Stimulated activated CD8-positive, alpha-beta memory T cell treated with anti-CD3 and anti-CD28 coated beads, Interleukin-7, amount 100 ng/mL, for 48 hours (primary cell): ENCODE measurements around the gene CAPN9.
"Not testable (repeated sequence)": the region's sequence is repeated elsewhere in the genome, so short reads cannot be mapped to it uniquely, and the experiment has no call there.

ENCODE experiments used
- DNase-seq, 2 donors: peaks; one replicate each; pipeline ENCODE4 v3.0.0-alpha.2; 2020; ENCODE audit warnings: low read depth in 1 of 2; ENCODE audit errors: extremely low read depth in 1 of 2

CAPN9 gene

DNA sequence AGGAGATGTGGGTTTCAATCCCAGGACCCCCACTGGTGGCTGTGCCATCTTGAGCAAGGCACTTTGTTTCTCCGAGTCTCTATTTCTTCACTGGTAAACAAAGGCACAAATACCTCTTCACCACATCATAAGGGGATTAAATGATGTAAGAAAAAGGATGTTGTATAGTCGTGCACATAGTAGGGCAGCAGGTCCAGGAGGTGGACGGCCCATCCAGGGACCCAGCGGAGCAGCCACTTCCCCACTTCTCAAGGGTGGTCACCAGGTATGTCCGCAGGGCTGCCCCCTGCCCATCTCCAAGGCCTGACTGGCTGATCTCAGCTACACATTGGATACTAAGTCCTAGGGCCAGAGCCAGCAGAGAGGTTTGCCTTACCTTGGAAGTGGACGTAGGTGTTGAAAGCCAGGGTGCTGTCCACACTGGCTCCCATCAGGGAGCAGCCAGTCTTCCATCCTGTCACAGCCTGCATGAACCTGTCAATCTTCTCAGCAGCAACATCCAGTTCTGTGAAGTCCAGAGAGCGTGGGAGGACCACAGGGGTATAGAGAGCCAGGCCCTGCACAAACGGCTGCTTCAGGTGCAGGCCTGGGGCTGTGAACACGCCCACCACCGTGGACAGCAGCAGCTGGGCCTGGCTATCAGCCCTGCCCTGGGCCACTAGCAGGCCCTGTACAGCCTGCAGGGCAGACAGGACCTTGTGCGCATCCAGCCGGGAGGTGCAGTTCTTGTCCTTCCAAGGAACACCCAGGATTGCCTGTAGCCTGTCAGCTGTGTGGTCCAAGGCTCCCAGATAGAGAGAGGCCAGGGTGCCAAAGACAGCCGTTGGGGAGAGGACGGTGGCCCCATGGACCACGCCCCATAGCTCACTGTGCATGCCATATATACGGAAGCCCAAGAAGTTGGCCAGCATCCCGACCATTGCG lies 37.3 kb upstream of the CAPN9 start:
- DNase-seq: no peak

GRCh38 chr1:230710543-230710904 lies 36.7 kb upstream of the CAPN9 start:
- DNase-seq: no peak

- DNase-seq: no peak
These were observed 35.9 kb upstream of the CAPN9 start for GRCh38 chr1:230711245-230711644.

- no peak for DNase-seq
These were observed 34.7 kb upstream of the CAPN9 start for GRCh38 chr1:230712470-230712942.

GRCh38 chr1:230713138-230713537 lies 34.0 kb upstream of the CAPN9 start:
- DNase-seq: no peak

DNA sequence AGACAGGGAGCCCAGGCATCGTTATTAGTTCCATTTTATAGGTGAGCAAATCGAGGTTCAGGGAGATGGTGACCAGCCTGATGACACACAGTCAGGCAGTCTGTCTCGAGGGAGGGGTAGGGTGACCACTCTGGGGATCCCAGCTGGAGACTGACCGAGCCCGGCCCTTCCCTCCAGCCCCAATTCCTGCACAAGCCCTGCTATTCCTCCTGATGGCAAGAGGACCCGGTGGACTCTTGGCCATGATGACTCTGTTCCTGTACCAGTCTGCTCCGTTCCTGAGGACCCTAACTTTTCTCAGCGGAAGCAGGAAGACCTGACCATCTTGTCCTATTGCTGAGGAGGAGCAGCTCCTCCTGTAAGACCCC lies 33.7 kb upstream of the CAPN9 start:
- DNase-seq: no peak

DNA sequence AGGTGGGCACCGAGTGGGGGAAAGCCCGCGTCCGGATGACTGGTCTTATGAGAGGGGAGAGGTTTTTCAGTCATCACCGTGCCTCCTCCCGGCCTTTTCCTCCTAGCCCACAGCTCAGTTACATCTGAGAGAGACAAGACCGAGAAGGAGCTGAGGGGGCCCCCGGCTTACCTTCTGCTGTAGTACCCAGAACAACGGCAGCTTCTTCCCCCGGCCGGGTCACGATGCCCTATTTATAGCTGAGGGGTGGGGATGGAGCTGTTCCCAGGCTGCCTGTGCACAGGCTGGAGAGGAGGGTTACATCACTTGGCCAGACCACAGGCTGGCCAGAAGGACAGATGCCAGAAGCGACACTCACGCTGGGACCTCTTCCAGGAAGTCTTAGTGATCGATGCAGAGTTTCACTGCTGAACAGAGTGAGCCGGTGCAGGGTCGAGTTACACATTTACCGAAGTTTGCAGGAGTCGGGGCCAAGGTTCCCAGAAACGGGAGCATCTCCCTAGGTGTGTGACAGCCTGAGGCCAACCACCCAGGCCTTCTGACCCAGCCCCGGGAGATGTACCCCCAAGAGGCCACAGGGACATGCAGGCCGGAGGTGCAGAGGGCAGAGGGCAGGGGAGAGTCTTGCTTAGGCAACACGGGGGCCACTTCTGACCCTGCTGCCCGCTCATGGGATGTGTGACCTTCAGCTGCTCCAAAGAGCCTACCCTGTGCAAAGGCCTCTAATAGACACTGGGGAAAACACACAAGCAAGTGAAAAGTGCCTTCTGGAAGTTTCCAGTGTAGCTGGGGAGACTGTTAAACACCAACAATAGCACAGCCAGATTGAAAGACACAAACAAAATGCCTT lies 33.0 kb upstream of the CAPN9 start, which contains the start of gene AGT:
TSS of gene AGT (minus strand) at position 208 of the 850 bp plus-strand sequence. CDS start 3,299 bp downstream, outside the sequence.
- DNase-seq: no peak

DNA sequence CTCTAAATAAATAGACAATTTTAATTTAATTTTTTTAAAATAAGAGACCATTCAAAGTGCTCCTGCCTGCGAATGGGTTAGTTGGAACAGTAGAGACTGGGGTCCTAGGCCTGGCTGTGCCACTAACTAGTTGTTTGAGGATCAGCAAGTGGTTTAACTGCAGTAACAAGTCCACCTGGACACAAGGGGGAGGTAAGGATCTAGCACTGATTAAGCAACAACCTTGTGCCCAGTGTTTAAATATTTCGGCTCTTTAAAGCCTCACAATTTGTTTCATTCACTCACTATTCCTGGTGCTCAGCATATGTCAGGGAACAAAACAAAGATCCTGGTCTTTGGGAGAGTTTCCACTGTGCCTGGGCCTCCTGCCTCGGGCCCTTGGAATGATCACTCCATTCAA lies 31.7 kb upstream of the CAPN9 start:
- DNase-seq: no peak

DNA sequence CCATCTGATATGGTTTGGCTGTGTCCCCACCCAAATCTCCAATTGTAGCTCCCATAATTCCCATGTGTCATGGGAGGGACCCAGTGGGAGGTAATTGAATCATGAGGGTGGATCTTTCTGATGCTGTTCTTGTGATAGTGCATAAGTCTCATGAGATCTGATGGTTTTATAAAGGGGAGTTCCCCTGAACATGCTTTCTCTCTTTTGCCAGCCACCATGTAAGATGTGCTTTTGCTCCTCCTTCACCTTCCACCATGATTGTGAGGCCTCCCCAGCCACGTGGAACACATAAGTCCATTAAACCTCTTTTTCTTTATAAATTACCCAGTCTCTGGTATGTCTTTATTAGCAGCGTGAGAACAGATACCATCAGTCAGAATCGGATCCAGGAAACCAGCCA lies 30.7 kb upstream of the CAPN9 start:
- DNase-seq: not testable (repeated sequence)

DNA sequence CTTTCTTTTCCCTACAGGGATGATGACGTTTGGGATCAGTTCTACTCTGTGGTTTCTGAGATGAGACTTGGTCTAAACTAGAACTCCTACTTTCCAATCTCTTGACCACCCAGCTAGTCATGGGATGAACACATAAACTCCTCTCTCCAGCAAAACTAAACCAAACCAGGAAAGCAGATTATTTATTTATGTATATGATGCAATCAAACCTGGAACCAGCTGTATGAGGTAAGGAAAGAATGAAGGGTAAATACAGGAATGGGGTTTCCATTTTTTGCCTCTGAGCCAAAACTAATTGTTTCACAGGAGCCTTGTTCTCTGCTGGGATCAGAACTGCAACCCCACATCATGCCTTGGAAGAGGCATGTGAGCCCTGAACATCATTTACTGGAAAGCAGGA lies 29.9 kb upstream of the CAPN9 start:
- no peak for DNase-seq

- not testable (repeated sequence) for DNase-seq
These were observed 25.2 kb upstream of the CAPN9 start for GRCh38 chr1:230721849-230722522.

GRCh38 chr1:230725256-230726012 lies 21.8 kb upstream of the CAPN9 start:
- no peak for DNase-seq

DNA sequence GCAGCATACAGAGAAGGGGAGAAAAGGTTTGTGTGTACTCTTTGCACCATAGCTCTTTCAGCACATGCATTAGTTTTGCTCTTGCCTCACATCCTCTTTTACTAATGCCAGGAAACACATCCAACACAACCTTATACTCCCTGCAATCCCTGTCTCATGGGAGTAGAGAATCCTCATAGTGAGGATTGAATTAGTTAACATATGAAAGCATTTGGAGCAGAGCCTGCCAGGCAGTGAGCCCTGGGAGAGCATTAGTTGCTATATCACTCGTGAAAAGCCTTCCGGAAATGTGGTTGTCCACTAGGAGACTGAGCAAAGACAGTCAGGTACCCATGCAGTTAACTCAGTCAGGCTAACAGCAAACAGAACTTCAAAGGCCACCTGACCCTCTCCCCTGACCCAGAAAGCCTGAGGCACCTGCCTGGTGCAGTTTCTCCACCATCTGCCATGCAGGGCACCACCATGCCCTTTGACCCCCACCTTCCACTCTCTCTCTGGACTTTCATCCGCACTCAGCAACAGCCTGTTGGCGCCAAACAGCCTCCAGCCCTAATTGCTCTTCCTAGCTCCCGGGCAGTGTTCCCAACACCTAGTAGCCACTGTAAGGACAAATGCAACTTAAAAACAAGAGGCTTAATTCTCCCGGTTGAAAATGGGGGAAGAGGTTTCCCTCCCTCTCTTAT lies 18.3 kb upstream of the CAPN9 start:
- DNase-seq: no peak

DNA sequence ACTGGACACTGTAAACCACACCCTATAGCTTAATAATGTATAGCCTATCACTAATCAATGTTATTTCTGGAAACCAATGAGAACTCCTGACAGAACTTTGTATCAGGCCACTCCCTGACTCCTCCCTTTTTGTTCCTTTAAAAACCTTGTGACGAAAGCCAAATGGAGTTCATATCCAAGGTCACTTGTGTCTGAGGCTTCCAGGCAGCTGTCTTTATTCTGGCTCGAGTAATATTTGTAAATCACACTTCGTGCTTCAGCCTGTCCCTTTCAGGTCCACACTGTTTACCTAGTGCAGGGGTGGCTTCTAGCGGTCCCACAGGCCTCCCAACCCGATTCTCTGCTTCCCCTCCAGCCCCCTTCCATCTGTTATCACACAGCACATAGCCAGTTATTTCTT lies 16.2 kb upstream of the CAPN9 start:
- no peak for DNase-seq

DNA sequence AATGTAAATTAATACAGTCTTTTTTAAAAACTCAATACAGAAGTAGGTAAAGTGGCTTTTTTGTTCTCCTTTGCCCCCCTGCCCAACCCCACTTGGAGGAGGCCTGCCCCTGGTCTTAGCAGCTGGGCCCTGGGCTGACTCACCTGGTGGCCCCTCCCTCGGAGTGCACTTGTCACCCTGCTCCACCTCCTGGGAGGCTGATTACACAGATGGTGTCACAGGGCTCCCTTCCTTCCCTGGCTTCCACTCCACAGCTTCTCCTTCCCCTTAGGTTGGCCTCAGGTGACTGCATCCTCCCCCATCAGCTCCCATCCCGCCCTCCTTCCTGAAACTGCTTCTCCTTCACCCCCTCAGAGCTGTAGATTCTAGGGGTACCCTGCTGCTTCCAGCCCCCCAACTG lies 11.7 kb upstream of the CAPN9 start:
- no peak for DNase-seq

DNA sequence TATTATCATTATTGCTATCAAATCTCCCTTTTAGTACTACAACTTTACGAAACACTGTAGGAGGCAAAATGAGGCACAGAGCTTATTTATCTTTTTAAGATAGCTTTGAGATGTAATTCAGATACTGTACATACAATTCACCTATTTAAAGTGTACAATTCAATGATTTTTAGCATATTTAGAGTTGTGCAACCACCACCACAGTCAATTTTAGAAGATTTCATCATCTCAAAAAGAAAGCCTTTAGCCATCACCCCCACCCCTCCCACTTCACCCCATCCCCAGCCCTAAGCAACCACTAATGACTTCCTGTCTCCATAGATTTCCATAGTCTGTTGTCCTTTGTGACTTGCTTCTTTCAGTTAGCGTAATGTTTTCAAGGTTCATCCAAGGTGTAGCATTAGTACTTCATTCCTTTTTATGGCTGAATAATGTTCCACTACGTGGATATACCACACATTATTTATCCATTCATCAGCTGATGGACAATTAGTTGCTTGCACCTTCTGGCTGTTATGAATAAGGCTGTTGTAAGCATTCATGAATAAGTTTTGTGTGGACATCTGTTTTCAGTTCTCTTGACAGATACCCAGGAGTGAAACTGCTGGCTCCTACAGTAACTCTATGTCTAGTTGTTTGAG lies 9.4 kb upstream of the CAPN9 start:
- DNase-seq: no peak

GRCh38 chr1:230739564-230740290 lies 7.5 kb upstream of the CAPN9 start:
- DNase-seq: no peak

- DNase-seq: no peak
These were observed 3.3 kb upstream of the CAPN9 start for GRCh38 chr1:230743899-230744298.

DNA sequence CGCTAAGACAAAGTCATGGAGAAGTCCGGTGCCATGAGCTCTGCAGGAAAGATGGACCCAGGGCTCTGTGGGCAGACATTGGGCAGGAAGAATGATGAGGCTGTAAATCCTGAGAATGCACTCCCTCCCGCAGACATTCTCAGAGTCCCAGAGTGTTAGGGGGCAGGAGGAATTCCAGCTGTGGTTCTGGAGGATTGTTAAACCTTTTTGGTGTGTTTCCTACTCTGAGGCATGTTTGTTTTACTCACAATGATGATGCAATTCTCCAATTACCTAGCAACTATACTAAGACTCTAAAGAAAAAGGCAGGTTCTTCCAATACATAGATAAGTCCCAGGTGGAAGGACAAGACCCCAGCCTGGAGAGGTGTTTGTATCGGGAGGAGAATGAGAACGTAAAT lies 2.8 kb upstream of the CAPN9 start:
- no peak for DNase-seq
